SK-N-SH (cell line): ENCODE results near the gene SLC7A5. TPM values are rescaled to one million over a fixed set of nuclear protein-coding genes. Genes with fewer than 3 reads are reported as not detected.

Source experiments
- CTCF ChIA-PET: fragments of 300-600, 350-600 bp; formaldehyde crosslinking; extraction: SDS; loops from one replicate; lab custom pipeline; 2021; lab: Yijun Ruan, JAX
- POLR2A ChIA-PET: fragments of 350-600 bp; sonication (Branson Sonifier 250); formaldehyde crosslinking; extraction: SDS; loops from one replicate; lab custom pipeline; 2020; ENCODE audit warnings: antibody characterized with exemption, inconsistent platforms; lab: Yijun Ruan, JAX
- DNase-seq: peaks from one replicate; pipeline ENCODE4 v3.0.0; 2012
- H2AFZ ChIP-seq: fragments of 200-600 bp; sonication (generic); 2 replicates; pipeline ENCODE4 v1.8.1; 2016; ENCODE audit warnings: antibody characterized with exemption, mild to moderate bottlenecking, low read depth
- H3F3A ChIP-seq: fragments of 200-600 bp; sonication (generic); replicated peaks from 2 replicates; pipeline ENCODE3; 2016; ENCODE audit warnings: antibody characterized with exemption, mild to moderate bottlenecking; ENCODE audit not compliant: insufficient read depth
- H3K27ac ChIP-seq, 2 experiments: fragments of 200-500 bp in 1 of 2; fragments of 200-600 bp in 1 of 2; sonication (Bioruptor generic) in 1 of 2; sonication (generic), shearing (Covaris generic) in 1 of 2; 2 replicates each; pipeline versions ENCODE4 v1.5.1 to v1.6.1; 2014 to 2016; ENCODE audit warnings: low read depth in 2 of 2, inconsistent platforms in 1 of 2, low read length in 1 of 2, mild to moderate bottlenecking in 1 of 2, mixed read lengths in 1 of 2
- H3K27me3 ChIP-seq: fragments of 200-600 bp; sonication (generic), shearing (Covaris generic); 2 replicates; pipeline ENCODE4 v1.6.1; 2016; ENCODE audit warnings: mixed run types; ENCODE audit not compliant: insufficient read depth
- H3K36me3 ChIP-seq, 2 experiments: fragments of 200-500 bp in 1 of 2; fragments of 200-600 bp in 1 of 2; sonication (Bioruptor generic) in 1 of 2; sonication (generic) in 1 of 2; replicated peaks in 1 of 2; 2 replicates each; pipeline versions ENCODE3 to v1.5.1; 2014 to 2016; ENCODE audit warnings: low read length in 1 of 2, mild to moderate bottlenecking in 1 of 2; ENCODE audit not compliant: insufficient read depth in 2 of 2, control insufficient read depth in 1 of 2
- H3K4me1 ChIP-seq, 2 experiments: fragments of 200-500 bp in 1 of 2; fragments of 200-600 bp in 1 of 2; sonication (Bioruptor generic) in 1 of 2; sonication (generic), shearing (Covaris generic) in 1 of 2; 2 replicates each; pipeline versions ENCODE4 v1.5.1 to v1.6.1; 2014 to 2016; ENCODE audit warnings: low read depth in 1 of 2, low read length in 1 of 2, mixed run types in 1 of 2; ENCODE audit not compliant: insufficient read depth in 2 of 2, control insufficient read depth in 1 of 2
- H3K4me2 ChIP-seq: fragments of 200-600 bp; sonication (generic), shearing (Covaris generic); 2 replicates; pipeline ENCODE4 v1.6.1; 2017; ENCODE audit warnings: mixed run types
- H3K4me3 ChIP-seq, 2 experiments: fragments of 200-500 bp in 1 of 2; fragments of 200-600 bp in 1 of 2; sonication (Bioruptor generic) in 1 of 2; sonication (generic), shearing (Covaris generic) in 1 of 2; 2 replicates each; pipeline versions ENCODE4 v1.5.1 to v1.8.1; 2014 to 2016; ENCODE audit warnings: low read depth in 2 of 2, inconsistent platforms in 1 of 2, low read length in 1 of 2, mild to moderate bottlenecking in 1 of 2, mixed read lengths in 1 of 2, moderate library complexity in 1 of 2
- H3K79me2 ChIP-seq: fragments of 200-600 bp; sonication (generic); 2 replicates; pipeline ENCODE4 v1.8.1; 2017; ENCODE audit warnings: mild to moderate bottlenecking; ENCODE audit not compliant: insufficient read depth
- H3K9ac ChIP-seq: fragments of 200-600 bp; sonication (generic); 2 replicates; pipeline ENCODE4 v1.6.1; 2017; ENCODE audit warnings: mixed run types
- H3K9me2 ChIP-seq: fragments of 200-600 bp; sonication (generic); 2 replicates; pipeline ENCODE4 v1.6.1; 2017; ENCODE audit warnings: mixed run types
- H3K9me3 ChIP-seq: fragments of 200-600 bp; sonication (generic); 2 replicates; pipeline ENCODE4 v1.6.1; 2017; ENCODE audit warnings: mixed run types, mild to moderate bottlenecking, moderate library complexity
- H4K20me1 ChIP-seq: fragments of 200-600 bp; sonication (generic); 2 replicates; pipeline ENCODE4 v1.6.1; 2017; ENCODE audit warnings: mild to moderate bottlenecking, mixed run types; ENCODE audit not compliant: insufficient read depth
- CHD2 ChIP-seq: fragments of 150-350 bp; IDR thresholded peaks from 2 replicates; pipeline ENCODE4 v1.6.1; 2018; ENCODE audit warnings: low read length; ENCODE audit not compliant: partially characterized antibody
- EP300 ChIP-seq, 2 experiments: IDR thresholded peaks; 2 replicates each; pipeline versions ENCODE4 v1.4.0 to v1.6.1; 2012; ENCODE audit warnings: borderline replicate concordance in 1 of 2, low read depth in 1 of 2, low read length in 1 of 2
- FOSL2 ChIP-seq: IDR thresholded peaks from 2 replicates; pipeline ENCODE4 v1.4.0; 2012; ENCODE audit warnings: low read depth, mild to moderate bottlenecking, moderate library complexity, borderline replicate concordance
- FOXJ3 ChIP-seq: sonication (generic); formaldehyde crosslinking; IDR thresholded peaks from 2 replicates; pipeline ENCODE4 v1.5.1; 2020; ENCODE audit warnings: mild to moderate bottlenecking, missing genetic modification reagents
- FOXM1 ChIP-seq: IDR thresholded peaks from 2 replicates; pipeline ENCODE4 v1.4.0; 2012; ENCODE audit warnings: low read depth, mild to moderate bottlenecking
- GATA2 ChIP-seq: sonication (generic); formaldehyde crosslinking; IDR thresholded peaks from 2 replicates; pipeline ENCODE4 v1.5.0; 2020; ENCODE audit warnings: mild to moderate bottlenecking, missing genetic modification reagents
- MAX ChIP-seq: IDR thresholded peaks from 2 replicates; pipeline ENCODE4 v1.4.0; 2012; ENCODE audit warnings: low read depth
- MEF2A ChIP-seq: IDR thresholded peaks from 2 replicates; pipeline ENCODE4 v1.4.0; 2012; ENCODE audit warnings: low read depth, borderline replicate concordance
- MXI1 ChIP-seq: IDR thresholded peaks from 2 replicates; pipeline ENCODE4 v1.6.1; 2012; ENCODE audit warnings: mild to moderate bottlenecking, low read depth, low read length, improper control_type of control experiment
- RCOR1 ChIP-seq: fragments of 150-350 bp; IDR thresholded peaks from 2 replicates; pipeline ENCODE4 v1.6.1; 2017; ENCODE audit warnings: antibody characterized with exemption, low read length
- REST ChIP-seq: IDR thresholded peaks from 2 replicates; pipeline ENCODE4 v1.6.1; 2012; ENCODE audit warnings: mild to moderate bottlenecking, low read depth, low read length, moderate library complexity
- RFX5 ChIP-seq: IDR thresholded peaks from 2 replicates; pipeline ENCODE4 v1.6.1; 2012; ENCODE audit warnings: mild to moderate bottlenecking, improper control_type of control experiment, low read length
- TAF1 ChIP-seq: IDR thresholded peaks from 2 replicates; pipeline ENCODE4 v1.6.1; 2012; ENCODE audit warnings: low read depth, mild to moderate bottlenecking, low read length, moderate library complexity, borderline replicate concordance
- USF2 ChIP-seq: fragments of 150-350 bp; IDR thresholded peaks from 2 replicates; pipeline ENCODE4 v1.6.1; 2017; ENCODE audit warnings: antibody characterized with exemption, low read length, low read depth, borderline replicate concordance
- YY1 ChIP-seq: IDR thresholded peaks from 2 replicates; pipeline ENCODE4 v1.4.0; 2012; ENCODE audit warnings: low read depth, mild to moderate bottlenecking
- ZBTB33 ChIP-seq: IDR thresholded peaks from 2 replicates; pipeline ENCODE4 v1.4.0; 2012; ENCODE audit warnings: low read depth, borderline replicate concordance
- WGBS: methylation state at CpG from one replicate; pipeline ENCODE4 v1.1.6; 2017; ENCODE audit warnings: low lambda C conversion rate; 5-methylcytosine and 5-hydroxymethylcytosine counted together
- polyA plus RNA-seq, 3 experiments: library from polyadenylated mRNA; depleted of rRNA; stranded (reverse); fragments of >200 nt; gene quantifications; 2 replicates each; pipeline ENCODE4 v1.2.3, GENCODE V29; 2012

The SLC7A5 gene
- polyA plus RNA-seq, 1 of the 3 experiments (the other 2 are of a cell fraction), result 15.1 TPM

- no peak overlapping the region for H3K9ac ChIP-seq
- H3K36me3 ChIP-seq, result peaks cover 3 to 46% of the 10 kb centered on the region in 2 experiments
- CTCF ChIA-PET, result interaction anchor here (0.7 to 9.8 kb wide), 4 partner anchors 8 to 53 kb away, joined by 3 to 77 read pairs (median 10); no protein-coding TSS in a partner anchor
- no peak overlapping the region for H3K4me3 ChIP-seq
- POLR2A ChIA-PET, result no interaction called here
- no peaks in the 10 kb centered on the region for H3K9me3 ChIP-seq
- no peaks in the 10 kb centered on the region for H4K20me1 ChIP-seq
- 92% methylated on average over 28 of the region's 34 CpGs for WGBS
- DNase-seq, result no peak
- H3K4me1 ChIP-seq, result peaks cover 7 to 21% of the 10 kb centered on the region in 2 experiments; a peak in 2 of 4 replicates
- TF ChIP-seq RFX5 (no peak), FOSL2 (no peak), MXI1 (no peak), USF2 (no peak), ZBTB33 (no peak), TAF1 (no peak), EP300 (IDR thresholded peaks at IDR 0.05; ENCODE audit: borderline replicate concordance in 1 of 2, low read depth in 1 of 2, low read length in 1 of 2) (no peak), GATA2 (no peak), YY1 (no peak), FOXM1 (no peak), CHD2 (no peak), MEF2A (no peak), REST (no peak), MAX (no peak), RCOR1 (no peak), FOXJ3 (CRISPR knock-in tag) (no peak)
- TF ChIP-seq, all 33 proteins: peak for 0
- no peaks in the 10 kb centered on the region for H3F3A ChIP-seq
- no peak overlapping the region for H2AFZ ChIP-seq
- H3K4me2 ChIP-seq, result no peak overlapping the region
- H3K27ac ChIP-seq, result no peak overlapping the region
- H3K79me2 ChIP-seq, result no peaks in the 10 kb centered on the region
- no peaks in the 10 kb centered on the region for H3K9me2 ChIP-seq
- H3K27me3 ChIP-seq, result no peaks in the 10 kb centered on the region
Observed at GRCh38 chr16:87832741-87833502, 36.4 kb downstream of the SLC7A5 start.
